Gastroesophageal sphincter (tissue), 3 donors: Measurements from ENCODE around the gene RAB12.

ENCODE experiments used
- EP300 ChIP-seq: sonication (generic); formaldehyde crosslinking; IDR thresholded peaks from one replicate; pipeline ENCODE4 v1.6.1; 2017; ENCODE audit warnings: antibody characterized with exemption, mild to moderate bottlenecking
- POLR2AphosphoS5 ChIP-seq: sonication (generic); formaldehyde crosslinking; IDR thresholded peaks from one replicate; pipeline ENCODE4 v1.6.1; 2017; ENCODE audit warnings: antibody characterized with exemption
- TF ChIP-seq, protein P1 (sequence below), 4 experiments: fragments of 200-600 bp in 2 of 4; fragments of 450-650 bp in 2 of 4; sonication (generic) in 1 of 4; IDR thresholded peaks; one replicate each; pipeline ENCODE4 v1.5.1; 2017 to 2019; ENCODE audit warnings: antibody characterized with exemption in 4 of 4, mild to moderate bottlenecking in 2 of 4, moderate library complexity in 2 of 4

DNA sequence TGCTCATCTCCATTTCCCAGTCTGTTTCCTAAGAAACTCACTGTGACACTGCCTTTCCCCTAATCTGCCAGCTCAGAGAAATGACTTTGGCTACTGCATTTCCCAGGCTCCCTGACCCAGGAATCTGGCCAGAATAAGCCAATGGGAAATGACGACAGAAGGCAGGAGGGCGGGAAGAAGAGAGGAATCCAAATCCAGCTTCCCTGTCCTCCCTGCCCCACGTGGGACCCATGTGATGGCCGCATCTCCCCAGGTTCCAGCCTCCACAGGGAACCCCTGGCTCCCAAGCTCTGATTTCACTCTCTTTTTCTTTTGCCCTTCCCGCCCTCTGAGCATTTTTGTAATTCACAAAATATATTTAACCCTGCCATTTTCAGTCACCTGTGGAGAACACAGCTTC lies 37.8 kb upstream of the RAB12 start:
- TF ChIP-seq, protein P1, sequence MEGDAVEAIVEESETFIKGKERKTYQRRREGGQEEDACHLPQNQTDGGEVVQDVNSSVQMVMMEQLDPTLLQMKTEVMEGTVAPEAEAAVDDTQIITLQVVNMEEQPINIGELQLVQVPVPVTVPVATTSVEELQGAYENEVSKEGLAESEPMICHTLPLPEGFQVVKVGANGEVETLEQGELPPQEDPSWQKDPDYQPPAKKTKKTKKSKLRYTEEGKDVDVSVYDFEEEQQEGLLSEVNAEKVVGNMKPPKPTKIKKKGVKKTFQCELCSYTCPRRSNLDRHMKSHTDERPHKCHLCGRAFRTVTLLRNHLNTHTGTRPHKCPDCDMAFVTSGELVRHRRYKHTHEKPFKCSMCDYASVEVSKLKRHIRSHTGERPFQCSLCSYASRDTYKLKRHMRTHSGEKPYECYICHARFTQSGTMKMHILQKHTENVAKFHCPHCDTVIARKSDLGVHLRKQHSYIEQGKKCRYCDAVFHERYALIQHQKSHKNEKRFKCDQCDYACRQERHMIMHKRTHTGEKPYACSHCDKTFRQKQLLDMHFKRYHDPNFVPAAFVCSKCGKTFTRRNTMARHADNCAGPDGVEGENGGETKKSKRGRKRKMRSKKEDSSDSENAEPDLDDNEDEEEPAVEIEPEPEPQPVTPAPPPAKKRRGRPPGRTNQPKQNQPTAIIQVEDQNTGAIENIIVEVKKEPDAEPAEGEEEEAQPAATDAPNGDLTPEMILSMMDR (IDR thresholded peaks at IDR 0.05) = no peak
- TF ChIP-seq EP300 (no peak), POLR2AphosphoS5 (no peak)
